ENCODE measurements around the gene ZBTB46.

The ZBTB46 gene

DNA sequence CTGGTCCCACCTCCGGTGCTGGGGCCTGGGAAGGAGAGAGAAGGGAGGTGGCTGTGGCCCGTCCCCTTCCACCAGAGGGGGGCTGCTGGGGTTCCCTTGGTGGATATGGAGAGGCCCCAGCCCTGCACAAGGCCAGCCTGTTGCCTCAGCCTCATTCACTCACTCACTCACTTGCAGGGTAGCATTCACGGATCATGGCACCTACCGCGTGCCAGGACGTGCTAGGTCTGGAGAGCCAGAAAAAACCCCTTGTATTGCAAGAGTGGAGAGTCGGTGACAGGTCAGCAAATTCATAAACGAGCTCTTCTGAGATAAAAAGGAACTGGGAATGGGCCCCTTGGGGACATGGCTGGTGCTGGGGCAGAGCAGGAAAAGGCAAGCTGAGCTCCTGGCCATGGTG lies 6.4 kb upstream of the ZBTB46 start:
- DNase-seq (ENCODE audit: low read depth in 2 of 2) = no peak

GRCh38 chr20:63836458-63837344 lies 5.6 kb upstream of the ZBTB46 start:
- no peak for DNase-seq (ENCODE audit: low read depth in 2 of 2)

- no peak for DNase-seq (ENCODE audit: low read depth in 2 of 2)
Measured at GRCh38 chr20:63835021-63835858, 4.2 kb upstream of the ZBTB46 start.

- no peak for DNase-seq (ENCODE audit: low read depth in 2 of 2)
Measured at GRCh38 chr20:63834491-63834880, 3.4 kb upstream of the ZBTB46 start.

GRCh38 chr20:63833776-63834490 lies 2.9 kb upstream of the ZBTB46 start:
- DNase-seq (ENCODE audit: low read depth in 2 of 2) = no peak

DNA sequence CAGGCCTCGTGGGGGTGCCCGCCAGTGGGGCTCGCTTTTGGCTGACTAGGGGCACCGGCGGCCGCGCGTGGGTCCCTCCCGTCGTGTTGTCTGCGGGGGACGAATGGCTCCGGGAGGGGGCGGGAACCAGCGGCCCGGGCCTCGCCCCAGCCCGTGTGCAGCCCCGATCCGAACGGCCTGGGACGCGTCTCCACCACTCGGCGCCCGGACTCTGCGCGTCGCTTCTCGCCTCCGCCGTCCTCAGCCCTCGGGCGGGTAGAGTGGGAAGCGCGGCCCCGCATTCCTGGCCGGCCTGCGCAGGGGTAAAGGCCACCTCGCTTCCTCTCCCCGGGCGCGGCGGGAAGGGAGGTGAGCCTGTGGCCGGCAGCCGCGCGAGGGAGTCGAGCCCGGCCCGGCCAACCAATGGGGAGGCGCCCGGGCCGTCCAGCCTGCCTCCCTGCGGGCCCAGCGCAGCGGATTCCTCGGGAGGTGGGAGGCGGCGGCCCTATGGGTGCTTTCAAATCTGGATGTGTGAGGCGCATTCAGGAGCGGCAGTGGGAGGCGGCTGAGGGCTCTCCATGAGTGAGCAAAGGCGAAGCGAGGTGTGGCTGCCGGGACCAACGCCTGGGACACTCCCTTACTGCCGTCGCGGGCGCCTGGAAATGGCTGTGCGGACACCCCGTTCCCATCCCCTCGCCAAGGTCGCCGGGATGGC lies 1.1 kb upstream of the ZBTB46 start:
- no peak for DNase-seq (ENCODE audit: low read depth in 2 of 2)

GRCh38 chr20:63831646-63831992 lies 555 bp upstream of the ZBTB46 start:
- DNase-seq (ENCODE audit: low read depth in 2 of 2) = no peak

DNA sequence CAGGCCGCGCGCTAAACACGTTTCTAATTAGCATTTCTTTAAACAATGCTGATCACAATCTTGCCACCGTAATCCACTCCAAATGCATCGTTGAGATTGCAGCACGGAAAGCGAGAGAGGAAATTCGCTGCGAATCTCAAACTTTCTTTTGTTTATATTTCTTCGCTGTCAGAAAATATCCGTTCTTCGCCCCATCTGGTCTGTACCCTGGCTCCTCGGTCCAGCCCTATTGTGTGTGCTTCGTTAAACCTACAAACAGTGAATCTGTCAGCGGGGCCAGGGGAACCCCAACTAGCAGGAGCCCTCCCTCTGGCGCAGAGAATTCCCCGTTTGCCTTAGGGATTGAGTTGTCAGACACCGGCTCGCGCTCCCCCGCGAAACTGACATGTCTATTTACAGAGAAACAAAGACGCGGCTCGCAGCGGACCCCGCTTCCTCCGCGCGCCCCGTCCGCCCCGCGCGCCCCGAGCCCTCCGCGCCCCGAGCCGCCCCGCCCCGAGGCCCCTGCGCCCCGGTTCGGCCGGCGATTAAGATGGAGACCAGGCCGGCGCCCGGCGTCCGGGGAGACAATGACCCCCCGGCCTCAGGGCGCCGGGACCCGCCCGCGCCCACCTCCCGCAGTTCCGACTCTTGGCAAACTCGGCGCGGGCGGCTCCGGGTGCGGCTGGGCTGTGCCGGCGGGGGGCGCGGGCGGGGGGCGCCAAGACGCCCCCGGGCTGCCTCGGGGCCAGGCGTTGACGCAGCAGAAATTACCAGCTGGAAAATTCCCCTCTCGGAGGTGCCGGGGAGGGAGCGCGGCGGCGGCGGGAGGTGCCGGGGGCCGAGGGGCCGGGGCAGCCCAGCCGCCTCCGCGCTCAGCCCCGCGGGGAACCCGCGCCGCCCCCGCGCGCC lies 874 bp downstream of the ZBTB46 start:
- peak in 1 of 2 donors; percentile 28 for DNase-seq (ENCODE audit: low read depth in 2 of 2)

DNA sequence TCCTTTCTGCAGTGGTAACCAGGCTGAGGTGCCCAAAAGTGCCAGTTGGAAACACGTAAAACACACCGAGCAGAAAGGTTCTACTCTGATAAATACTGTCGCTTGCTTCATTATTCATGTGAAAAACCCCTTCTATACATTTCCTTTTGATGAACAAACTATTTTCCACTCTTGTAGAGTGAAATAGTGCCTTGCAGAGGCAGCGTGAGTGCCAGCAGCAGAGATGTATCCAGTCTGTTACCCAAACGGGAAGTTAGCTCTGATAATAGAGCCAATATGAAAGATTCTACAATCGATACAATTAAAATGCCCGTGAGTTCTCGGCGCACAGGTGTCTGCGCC lies 1.5 kb downstream of the ZBTB46 start:
- no peak for DNase-seq (ENCODE audit: low read depth in 2 of 2)

GRCh38 chr20:63828951-63829350 lies 2.1 kb downstream of the ZBTB46 start:
- no peak for DNase-seq (ENCODE audit: low read depth in 2 of 2)

DNA sequence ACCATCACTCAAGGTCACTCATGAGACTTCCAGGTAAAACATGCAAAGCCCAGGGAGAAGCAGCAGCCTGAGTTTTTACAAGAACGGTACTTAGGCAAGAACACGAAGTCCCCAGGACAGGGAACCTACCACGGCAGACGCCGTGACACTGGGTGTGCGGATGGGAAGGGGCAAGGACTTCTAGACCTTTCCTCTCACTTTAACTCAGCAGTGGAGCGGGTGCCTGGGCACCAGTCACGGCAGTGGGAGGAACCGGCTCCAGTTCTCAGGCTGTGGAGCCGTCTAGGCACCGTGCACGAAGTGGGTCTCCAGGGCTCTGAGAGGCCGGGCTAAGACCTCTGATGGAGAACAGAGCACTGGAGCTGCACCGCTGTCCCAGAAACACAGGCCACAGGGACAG lies 2.5 kb downstream of the ZBTB46 start:
- no peak for DNase-seq (ENCODE audit: low read depth in 2 of 2)

DNA sequence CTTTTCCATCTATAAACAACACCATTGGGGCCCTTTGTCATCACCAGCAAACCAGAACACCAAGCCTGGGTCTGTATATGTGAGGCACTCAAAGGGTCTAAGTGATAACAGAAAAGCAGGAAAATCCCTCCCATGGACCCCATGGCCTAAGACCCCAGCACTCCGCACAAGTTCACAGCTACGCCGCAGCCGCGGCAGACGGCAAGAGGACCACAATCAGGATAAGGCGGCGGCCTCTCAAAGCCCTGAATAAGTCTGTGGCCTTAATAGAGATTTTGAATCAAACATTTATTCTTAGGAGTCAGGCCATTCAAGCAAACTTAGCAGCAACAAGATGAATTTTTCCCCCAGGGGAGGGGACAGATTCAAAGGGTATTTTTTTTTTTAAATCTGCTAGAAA lies 2.9 kb downstream of the ZBTB46 start:
- no peak for DNase-seq (ENCODE audit: low read depth in 2 of 2)

- no peak for DNase-seq (ENCODE audit: low read depth in 2 of 2)
Measured at GRCh38 chr20:63826753-63827152, 4.3 kb downstream of the ZBTB46 start.

DNA sequence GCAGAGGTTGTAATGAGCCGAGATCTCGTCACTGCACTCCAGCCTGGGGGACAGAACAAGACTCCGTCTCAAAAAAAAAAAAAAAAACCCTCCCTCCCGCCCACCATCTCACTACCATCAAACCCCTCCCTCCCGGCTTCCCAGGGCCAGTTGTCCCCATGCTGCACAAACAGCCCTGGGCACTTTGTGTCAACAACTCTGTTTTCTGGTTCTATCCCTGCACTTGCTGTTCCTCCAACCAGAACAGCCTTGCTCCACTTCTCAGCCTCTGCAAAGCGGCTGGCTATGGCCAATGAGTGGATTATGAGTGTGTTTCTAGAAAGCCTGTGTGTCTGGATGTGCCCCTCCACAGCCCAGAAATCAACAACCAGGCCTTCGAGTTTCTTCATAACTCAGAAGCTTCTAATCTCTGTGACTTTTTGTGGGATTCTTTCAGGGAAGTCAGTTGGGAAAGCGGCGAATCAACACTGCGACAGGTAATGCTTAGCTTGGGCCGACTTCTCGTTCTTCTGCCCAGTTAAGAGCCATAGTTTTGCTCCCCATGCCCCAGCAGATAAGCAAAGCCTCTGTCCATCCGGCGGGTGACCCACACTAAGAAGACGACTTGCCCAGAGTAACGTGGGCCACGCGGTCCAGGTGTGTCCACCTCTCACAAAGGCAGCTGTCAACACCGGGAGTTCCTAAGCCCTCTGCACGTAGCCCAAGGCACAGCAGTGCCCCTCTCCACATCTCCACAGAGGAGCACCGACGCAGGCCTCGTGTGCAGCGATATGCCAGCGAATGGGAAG lies 5.5 kb downstream of the ZBTB46 start:
- DNase-seq (ENCODE audit: low read depth in 2 of 2) = no peak

DNA sequence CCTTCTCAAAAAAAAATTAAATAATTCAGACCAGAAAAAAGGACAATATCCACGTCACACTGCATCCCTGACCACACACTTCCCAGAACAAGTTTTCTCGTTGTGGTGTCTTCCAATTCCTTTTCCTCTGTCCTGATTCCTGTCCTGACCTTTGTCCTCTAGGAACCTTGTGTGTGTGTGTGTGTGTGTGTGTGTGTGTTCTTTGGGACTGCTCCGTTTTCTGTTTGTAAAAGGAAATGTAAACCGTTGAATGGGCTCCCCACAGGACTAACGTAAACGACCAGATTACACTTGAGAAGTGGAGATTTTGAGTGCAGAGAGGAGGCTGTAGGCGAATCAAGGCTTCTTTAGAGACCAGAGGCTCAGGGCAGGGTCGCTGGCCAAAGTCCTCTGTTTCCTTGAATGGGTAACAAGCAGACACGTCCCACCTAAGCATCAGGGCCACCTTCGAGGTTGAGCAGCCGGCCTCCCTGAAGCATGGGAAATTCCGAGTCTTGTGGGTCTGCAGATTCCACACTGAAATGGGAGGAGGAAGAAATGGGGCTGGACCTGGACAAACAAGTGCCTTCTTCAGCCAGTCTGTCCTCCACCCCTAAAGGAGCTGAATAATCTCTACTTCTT lies 7.3 kb downstream of the ZBTB46 start:
- DNase-seq (ENCODE audit: low read depth in 2 of 2) = no peak

- DNase-seq (ENCODE audit: low read depth in 2 of 2) = no peak
Measured at GRCh38 chr20:63822276-63822696, 8.8 kb downstream of the ZBTB46 start.

DNA sequence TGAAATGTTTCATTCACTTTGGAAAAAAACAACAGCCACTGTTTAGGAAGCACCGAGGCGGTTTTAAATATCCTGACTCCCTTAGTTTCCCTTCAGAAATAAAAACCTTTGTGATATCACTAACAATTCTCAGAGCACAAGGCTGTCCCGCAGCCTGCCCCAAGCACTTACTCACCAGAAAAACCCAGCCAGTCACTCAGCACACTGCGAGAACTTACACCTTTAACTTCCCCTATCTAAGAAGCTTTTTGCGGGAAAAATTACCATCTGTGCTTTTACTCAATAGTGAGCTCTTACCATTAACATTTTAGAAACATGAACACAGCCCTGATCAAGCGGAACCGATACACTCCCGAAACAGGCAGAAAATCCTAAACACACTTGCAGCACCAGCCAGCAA lies 9.3 kb downstream of the ZBTB46 start:
- DNase-seq (ENCODE audit: low read depth in 2 of 2) = no peak

DNA sequence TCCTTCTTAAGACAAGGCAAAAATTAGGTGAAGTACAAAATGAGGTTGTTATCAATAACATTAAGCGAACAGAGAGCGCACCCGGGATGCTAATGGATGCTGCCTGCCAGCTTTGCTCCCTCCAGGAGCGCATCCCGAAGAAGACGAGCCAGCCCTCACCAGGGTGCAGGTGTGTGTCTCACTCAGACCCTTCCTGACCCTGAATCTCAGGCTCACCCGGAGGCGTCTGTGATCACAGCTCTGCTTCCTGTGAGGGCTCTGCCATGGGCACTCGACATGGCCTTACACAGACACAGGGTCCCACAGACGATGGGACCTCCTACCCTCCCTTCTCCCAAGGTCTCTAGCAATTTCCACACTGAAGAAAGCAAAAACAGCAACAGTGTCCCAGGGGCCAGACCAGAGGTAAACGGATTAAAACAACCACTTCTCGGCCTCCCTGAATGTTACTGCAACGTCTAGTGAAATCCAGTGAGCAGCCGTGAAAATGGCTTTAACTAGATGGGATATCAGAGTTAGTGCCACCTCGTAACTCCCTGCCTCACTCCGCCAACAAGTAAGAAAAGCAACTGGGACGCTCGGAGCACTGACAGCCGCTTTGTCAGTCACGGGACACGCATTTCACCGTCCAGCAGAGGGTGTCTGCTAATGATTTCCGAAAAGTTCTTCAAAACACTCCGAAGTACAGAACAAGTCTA lies 11.7 kb downstream of the ZBTB46 start:
- DNase-seq (ENCODE audit: low read depth in 2 of 2) = no peak

All from stimulated activated CD8-positive, alpha-beta memory T cell treated with anti-CD3 and anti-CD28 coated beads, Interleukin-7, amount 100 ng/mL, for 4 hours (primary cell).